Neural crest cell (in vitro differentiated cells): ENCODE results near the gene ARMH2. TPM values are rescaled to one million over a fixed set of nuclear protein-coding genes. Genes with fewer than 3 reads are reported as not detected.

Experiments
- DNase-seq: peaks from one replicate; pipeline ENCODE4 v3.0.0; 2021; ENCODE audit warnings: low read depth, mixed read lengths, low spot score
- H3K27ac Mint-ChIP-seq: one replicate; pipeline ENCODE4 v1.8.0; 2021; ENCODE audit warnings: mild to moderate bottlenecking, mixed read lengths; ENCODE audit not compliant: unreplicated experiment
- H3K27me3 Mint-ChIP-seq: 2 replicates; pipeline ENCODE4 v1.8.0; 2021; ENCODE audit warnings: low read depth, mild to moderate bottlenecking, mixed read lengths
- H3K36me3 Mint-ChIP-seq: 2 replicates; pipeline ENCODE4 v1.8.0; 2021; ENCODE audit warnings: low read depth, mild to moderate bottlenecking, mixed read lengths
- H3K4me1 Mint-ChIP-seq: 2 replicates; pipeline ENCODE4 v1.8.0; 2021; ENCODE audit warnings: mixed read lengths
- H3K4me3 Mint-ChIP-seq: one replicate; pipeline ENCODE4 v1.8.0; 2021; ENCODE audit warnings: mild to moderate bottlenecking, mixed read lengths
- H3K9me3 Mint-ChIP-seq: 2 replicates; pipeline ENCODE4 v1.8.0; 2021; ENCODE audit warnings: mixed read lengths
- total RNA-seq: library from RNA; stranded (reverse); gene quantifications from 2 replicates; pipeline ENCODE4 v1.2.1, GENCODE V29; 2021
- TF ChIP-seq, protein P1 (sequence below): fragments of 200-600 bp; sonication (generic); conservative IDR thresholded peaks from 2 replicates; pipeline ENCODE4 v1.5.0; 2021; ENCODE audit warnings: antibody characterized with exemption, mild to moderate bottlenecking

Gene ARMH2
- total RNA-seq, 1 donor from 2014 or later = not detected

DNA sequence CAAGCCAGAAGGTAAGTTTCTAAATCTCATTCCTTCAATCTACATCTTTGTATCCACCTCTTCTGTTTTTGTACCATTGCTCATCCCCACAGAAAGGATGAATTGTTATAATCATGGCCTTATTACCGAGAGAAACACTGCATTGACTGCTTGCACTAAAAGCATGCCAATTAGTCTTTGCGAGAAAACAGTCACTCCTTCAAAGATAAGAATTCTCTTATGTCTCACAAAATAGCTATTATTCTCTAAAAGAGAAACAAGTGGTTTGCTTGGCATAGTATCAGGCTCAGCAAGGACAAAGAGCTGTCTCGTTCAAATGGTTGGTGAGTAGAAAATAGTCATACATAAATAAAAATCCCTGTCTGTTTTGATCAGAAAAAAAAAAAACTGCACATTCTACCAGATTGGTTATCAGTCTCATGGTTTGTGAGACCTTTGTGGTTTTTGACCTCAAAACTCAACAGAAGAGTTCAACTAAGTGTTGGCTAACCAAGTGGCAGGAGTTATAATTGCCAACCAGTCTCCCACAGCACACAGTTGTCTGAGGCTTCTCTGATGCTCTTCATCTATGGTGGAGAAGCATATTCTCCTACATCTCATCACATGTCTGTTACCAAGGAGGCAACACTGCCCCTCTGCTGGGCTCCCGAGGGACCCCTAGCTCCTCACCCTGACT lies 35.1 kb upstream of the ARMH2 start:
- no peaks in the 10 kb centered on the region for H3K36me3 Mint-ChIP-seq
- peaks cover 3% of the 10 kb centered on the region for H3K9me3 Mint-ChIP-seq
- TF ChIP-seq, protein P1, sequence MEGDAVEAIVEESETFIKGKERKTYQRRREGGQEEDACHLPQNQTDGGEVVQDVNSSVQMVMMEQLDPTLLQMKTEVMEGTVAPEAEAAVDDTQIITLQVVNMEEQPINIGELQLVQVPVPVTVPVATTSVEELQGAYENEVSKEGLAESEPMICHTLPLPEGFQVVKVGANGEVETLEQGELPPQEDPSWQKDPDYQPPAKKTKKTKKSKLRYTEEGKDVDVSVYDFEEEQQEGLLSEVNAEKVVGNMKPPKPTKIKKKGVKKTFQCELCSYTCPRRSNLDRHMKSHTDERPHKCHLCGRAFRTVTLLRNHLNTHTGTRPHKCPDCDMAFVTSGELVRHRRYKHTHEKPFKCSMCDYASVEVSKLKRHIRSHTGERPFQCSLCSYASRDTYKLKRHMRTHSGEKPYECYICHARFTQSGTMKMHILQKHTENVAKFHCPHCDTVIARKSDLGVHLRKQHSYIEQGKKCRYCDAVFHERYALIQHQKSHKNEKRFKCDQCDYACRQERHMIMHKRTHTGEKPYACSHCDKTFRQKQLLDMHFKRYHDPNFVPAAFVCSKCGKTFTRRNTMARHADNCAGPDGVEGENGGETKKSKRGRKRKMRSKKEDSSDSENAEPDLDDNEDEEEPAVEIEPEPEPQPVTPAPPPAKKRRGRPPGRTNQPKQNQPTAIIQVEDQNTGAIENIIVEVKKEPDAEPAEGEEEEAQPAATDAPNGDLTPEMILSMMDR = no peak
- H3K4me1 Mint-ChIP-seq = peaks cover 4% of the 10 kb centered on the region
- H3K4me3 Mint-ChIP-seq = no peak overlapping the region
- DNase-seq = no peak
- no peak overlapping the region for H3K27ac Mint-ChIP-seq
- no peaks in the 10 kb centered on the region for H3K27me3 Mint-ChIP-seq

DNA sequence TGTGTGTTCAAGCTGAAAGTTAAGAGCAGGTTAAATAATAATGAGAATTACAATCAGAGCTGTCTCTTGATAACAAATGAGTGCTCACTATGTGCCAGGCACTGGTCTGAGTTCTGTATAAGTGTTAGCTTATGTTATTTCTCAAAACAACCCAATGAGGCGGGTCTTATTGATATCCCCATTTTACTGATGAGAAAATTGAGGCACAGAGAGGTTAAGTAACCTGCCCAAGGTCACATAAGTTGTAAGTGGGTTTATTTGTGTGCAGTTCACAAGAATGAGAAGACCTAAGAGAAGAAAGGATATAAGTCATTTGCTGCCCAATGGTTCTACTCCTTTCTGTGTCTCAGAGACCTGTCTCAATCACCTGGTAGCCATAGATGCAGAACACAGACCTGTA lies 34.1 kb upstream of the ARMH2 start:
- H3K27ac Mint-ChIP-seq = no peak overlapping the region
- DNase-seq = no peak
- peaks cover 4% of the 10 kb centered on the region for H3K4me1 Mint-ChIP-seq
- no peaks in the 10 kb centered on the region for H3K36me3 Mint-ChIP-seq
- H3K4me3 Mint-ChIP-seq = no peak overlapping the region
- H3K27me3 Mint-ChIP-seq = no peaks in the 10 kb centered on the region
- TF ChIP-seq, protein P1 = no peak
- H3K9me3 Mint-ChIP-seq = no peaks in the 10 kb centered on the region

DNA sequence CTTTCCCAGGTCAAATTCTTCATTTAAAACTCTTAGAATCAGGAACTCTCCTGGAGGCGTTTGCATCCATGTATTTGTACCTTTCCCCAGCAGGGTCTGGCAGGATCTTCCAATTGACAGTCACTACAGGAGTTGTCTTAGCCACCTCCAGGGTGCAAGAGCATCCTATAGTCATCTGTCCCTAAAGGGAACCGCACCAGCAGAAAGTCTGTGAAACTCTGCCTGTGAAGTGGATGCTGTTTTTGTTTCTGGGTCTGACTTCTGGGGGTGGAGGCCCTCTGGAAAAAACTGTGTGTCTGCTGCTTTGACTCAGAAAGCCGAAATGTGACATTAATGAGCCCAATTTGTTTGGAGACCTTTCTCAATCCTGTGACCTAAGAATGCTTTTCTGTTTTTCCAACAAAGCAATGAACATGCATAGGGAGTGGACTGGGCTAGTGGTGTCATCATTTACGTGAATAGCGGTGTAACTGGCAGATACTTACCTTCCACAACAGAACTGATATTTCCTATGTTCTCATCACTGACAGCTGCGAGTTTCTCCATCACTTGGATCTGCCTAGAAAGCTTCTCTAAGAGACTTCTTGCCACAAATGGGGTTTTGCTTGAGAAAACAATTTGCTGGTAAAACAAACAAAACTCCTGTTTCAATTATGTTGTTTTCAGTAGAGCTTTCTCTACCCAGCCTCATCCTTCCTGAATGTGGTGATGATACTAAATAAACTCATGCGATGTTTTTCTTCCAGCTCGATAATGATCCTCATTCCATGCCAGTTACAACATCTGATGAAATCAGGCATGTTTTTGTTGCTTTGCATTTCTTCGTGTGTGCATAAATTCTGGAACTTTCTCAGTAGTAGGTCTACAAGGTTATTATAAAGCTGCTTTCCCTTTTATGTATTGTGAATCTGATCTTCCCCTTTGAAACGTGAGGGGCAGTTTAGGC lies 33.3 kb upstream of the ARMH2 start:
- no peak for DNase-seq
- Mint-ChIP-seq H3K36me3 (no peaks in the 10 kb centered on the region), H3K27ac (no peak overlapping the region), H3K4me1 (peaks cover 4% of the 10 kb centered on the region), H3K27me3 (no peaks in the 10 kb centered on the region), H3K9me3 (no peaks in the 10 kb centered on the region), H3K4me3 (no peak overlapping the region)
- TF ChIP-seq, protein P1 = no peak

DNA sequence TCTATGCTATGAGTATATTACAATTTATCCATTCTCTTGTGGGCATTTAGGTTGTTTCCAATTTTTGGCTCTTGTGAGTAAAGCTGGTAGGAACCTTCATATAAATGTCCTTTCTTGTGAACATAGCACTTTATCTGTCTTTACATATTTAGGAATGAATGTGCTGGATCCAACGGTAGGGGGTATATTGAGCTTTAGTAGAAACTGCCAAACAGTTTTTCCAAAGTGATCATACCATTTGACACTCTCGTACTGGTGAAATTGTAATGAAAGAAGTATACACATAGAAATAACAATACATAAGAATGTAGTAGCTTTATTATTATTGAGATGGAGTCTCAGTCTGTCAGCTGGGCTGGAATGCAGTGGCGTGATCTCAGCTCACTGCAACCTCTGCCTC lies 30.9 kb upstream of the ARMH2 start:
- Mint-ChIP-seq H3K4me3 (no peak overlapping the region), H3K4me1 (peaks cover 4% of the 10 kb centered on the region), H3K27ac (no peak overlapping the region), H3K27me3 (no peaks in the 10 kb centered on the region), H3K9me3 (no peaks in the 10 kb centered on the region), H3K36me3 (no peaks in the 10 kb centered on the region)
- TF ChIP-seq, protein P1 = no peak
- DNase-seq = no peak

DNA sequence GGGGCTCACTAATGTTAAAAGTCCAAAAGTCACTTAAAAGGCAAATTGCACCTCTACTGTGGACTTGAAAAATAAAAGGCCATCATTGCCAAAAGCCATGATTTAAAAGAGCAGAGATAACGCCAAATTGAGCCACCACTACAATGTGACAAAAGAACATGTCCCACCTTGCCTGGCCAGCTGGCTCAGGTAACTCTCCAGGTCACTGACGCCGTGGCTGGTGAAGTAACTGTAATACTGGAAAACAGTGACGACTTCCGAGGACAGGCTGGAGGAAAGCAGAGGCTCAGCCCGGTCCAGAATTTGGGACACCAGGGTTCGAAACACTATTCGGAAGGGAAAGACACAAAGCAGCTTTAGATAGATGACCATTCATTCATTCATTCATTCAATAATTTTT lies 29.3 kb upstream of the ARMH2 start:
- H3K27ac Mint-ChIP-seq = no peak overlapping the region
- H3K36me3 Mint-ChIP-seq = no peaks in the 10 kb centered on the region
- no peak overlapping the region for H3K4me3 Mint-ChIP-seq
- no peak for DNase-seq
- no peaks in the 10 kb centered on the region for H3K9me3 Mint-ChIP-seq
- no peaks in the 10 kb centered on the region for H3K4me1 Mint-ChIP-seq
- TF ChIP-seq, protein P1 = no peak
- no peaks in the 10 kb centered on the region for H3K27me3 Mint-ChIP-seq
